HK-2 (cell line): ENCODE measurements around the gene USP14.

Experiments used
- DNase-seq: peaks from one replicate; pipeline ENCODE4 v3.0.0-alpha.2; 2018; ENCODE audit not compliant: unreplicated experiment

Gene USP14

DNA sequence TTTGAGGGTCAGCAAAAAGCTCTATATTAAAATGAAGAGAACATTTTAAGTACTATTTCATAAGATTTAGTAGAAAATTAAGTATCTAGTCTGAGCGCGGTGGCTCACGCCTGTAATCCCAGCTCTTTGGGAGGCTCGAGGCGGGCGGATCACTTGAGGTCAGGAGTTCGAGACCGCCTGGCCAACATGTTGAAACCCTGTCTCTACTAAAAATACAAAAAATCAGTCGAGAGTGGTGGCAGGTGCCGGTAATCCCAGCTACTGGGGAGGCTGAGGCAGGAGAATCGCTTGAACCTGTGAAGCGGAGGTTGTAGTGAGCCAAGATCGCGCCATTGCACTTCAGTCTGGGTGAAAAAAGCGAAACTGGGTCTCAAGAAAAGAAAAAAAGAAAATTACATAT lies 1.6 kb downstream of the USP14 start:
- no peak for DNase-seq

GRCh38 chr18:160831-161570 lies 2.6 kb downstream of the USP14 start:
- no peak for DNase-seq

- no peak for DNase-seq
Measured at GRCh38 chr18:172361-172760, 14.0 kb downstream of the USP14 start.

GRCh38 chr18:179499-179898 lies 21.1 kb downstream of the USP14 start:
- DNase-seq, result no peak

DNA sequence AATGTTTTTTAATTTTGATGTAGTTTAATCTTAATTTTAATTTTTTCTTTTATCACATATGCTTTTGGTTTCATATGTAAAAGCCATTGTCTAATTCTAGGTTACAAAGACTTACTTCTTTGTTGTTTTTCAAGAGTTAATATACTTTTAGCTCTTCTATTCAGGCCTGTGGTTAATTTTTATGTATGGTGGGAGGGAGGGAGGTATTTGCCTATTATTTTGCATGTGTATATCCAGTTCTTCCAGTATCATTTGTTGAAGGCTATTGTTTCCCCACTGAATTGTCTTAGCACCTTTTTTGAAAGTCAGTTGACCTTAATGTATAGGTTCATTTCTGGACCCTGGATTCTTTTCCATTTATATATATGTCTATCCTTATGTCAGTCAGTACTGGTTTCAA lies 23.4 kb downstream of the USP14 start:
- DNase-seq, result no peak

- DNase-seq, result no peak
Measured at GRCh38 chr18:183769-184168, 25.4 kb downstream of the USP14 start.

GRCh38 chr18:189254-189653 lies 30.9 kb downstream of the USP14 start:
- DNase-seq, result no peak

- no peak for DNase-seq
Measured at GRCh38 chr18:191725-192124, 33.4 kb downstream of the USP14 start.

DNA sequence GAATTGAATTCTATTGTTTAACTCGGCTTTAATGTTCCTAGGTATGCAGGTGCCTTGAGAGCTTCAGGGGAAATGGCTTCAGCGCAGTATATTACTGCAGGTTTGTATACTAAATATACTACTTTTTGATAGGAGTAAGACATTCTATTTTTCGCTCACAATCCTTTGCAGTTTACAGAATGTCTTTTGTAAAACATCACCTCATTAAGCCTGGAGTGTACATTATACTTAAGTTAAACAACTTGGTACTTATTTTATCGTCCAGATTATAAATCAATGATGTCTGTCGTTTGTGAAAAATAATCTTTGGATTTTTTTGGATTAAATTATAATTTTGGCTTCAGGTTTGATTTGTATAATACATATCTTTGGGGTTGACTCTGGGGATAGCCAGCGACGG lies 34.4 kb downstream of the USP14 start:
- DNase-seq, result no peak

- no peak for DNase-seq
Measured at GRCh38 chr18:195651-196050, 37.3 kb downstream of the USP14 start.

DNA sequence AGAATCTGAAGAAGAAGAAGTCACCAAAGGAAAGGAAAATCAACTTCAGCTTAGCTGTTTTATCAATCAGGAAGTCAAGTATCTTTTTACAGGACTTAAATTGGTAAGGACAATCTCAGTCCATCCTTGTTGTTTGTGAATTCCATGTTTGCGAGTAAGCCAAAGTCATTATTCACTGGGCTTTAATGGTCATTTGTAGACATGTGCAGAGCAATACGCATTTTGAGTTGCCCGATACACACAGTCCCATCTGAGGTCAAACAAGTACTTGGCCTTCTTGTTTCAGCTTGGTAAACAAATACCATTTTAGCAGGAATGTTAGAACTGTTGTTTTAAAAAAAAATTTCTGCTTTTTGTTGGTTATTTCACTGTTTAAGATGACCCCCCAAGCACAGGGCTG lies 40.9 kb downstream of the USP14 start:
- DNase-seq, result no peak

GRCh38 chr18:199768-200167 lies 41.4 kb downstream of the USP14 start:
- DNase-seq, result no peak

DNA sequence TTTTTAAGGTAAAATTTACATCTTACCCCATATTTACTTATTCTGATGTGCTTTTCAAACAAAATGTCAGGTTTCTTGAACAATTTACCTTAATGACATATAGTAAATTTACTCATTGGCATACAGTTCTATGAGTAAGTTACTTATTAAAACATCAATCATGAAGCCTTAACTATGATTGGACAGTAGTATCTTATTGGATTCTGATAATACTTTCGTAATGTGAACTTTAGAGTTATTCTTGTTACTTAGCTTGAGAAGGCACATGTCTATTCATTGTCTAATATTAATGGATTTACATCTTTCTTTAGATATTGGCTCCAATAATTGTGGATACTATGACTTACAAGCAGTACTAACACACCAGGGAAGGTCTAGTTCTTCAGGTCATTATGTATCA lies 51.7 kb downstream of the USP14 start:
- no peak for DNase-seq

- DNase-seq, result no peak
Measured at GRCh38 chr18:210733-211132, 52.4 kb downstream of the USP14 start.

DNA sequence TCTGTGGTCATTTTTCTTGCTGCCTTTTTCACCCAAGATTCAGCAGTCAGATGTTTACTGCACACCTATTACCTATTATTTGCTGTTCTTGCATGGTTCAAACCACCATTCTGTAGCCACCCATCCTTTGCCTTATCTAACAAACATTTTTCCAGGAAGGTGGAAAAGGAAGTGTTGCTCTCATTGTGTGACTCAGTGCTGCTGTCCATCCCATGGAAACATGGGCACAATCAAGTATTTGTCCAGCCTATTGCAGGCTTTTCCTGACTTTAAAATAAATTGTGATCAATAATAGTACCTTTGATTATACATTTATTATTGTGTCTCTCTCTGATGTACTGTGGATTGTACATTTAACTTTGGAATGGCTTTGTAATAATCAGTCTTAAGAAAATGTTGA lies 53.2 kb downstream of the USP14 start:
- no peak for DNase-seq

- DNase-seq, result no peak
Measured at GRCh38 chr18:212780-213179, 54.4 kb downstream of the USP14 start.

DNA sequence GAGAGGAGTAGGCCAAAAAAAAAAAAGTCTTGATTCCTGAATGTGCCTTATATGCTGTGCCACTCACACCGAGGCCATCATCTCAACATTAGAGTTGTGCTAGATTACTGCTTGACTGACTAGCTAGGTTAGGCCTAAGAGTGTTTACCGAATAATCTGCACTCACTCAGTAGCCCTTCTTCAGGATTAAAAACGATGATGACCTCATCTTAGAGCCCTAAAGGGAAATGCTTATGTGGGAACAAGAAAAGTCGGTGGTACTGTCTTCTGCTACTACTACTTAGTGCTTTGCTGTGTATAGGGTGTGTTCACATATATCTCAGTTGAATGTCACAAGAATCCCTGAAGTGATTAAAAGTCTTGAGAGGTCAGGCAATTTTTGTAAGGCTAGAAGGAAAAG lies 55.1 kb downstream of the USP14 start:
- DNase-seq, result no peak

- DNase-seq, result no peak
Measured at GRCh38 chr18:213966-214365, 55.6 kb downstream of the USP14 start.

- no peak for DNase-seq
Measured at GRCh38 chr18:215448-216010, 57.2 kb downstream of the USP14 start.

GRCh38 chr18:217532-218336 lies 59.4 kb downstream of the USP14 start:
- DNase-seq, result no peak

GRCh38 chr18:220708-221107 lies 62.4 kb downstream of the USP14 start:
- DNase-seq, result no peak

DNA sequence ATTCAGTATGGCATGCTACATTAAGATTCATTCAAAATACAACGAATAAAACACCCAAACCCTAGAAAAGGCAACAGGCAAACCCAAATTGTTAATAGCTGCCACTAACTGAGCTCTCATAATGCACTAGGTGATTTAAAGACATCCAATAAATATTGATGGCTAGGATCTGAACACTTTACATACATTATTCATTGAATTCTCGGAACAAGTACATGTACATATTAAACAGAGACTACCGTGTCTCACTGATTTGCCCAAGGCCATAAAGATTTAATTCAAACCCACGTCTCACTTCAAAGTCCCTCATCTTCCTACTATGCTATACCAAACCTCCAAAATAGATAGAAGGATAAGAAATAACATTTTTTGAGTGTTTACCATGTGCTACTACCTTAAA lies 67.4 kb downstream of the USP14 start:
- no peak for DNase-seq

DNA sequence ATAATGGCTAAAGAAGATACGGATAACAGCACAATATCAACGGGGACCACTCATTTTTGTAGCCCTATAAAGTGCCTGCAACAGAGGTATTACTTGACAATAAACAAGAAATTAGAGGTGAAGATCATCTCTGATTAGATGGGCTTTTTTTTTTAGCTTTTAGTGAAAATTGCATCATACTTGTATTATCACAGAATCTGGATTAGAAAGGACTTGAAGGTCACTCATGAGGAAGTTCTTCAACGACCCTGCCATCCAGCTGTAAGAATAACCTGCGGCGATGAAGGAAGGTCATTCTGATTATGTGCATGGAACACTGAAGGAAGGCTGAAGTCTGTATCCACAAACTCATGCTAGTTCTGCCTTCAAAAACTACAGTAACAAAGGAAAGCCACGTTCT lies 69.0 kb downstream of the USP14 start:
- no peak for DNase-seq
